ENCODE measurements around the gene CLEC18C. TPM values are rescaled to one million over a fixed set of nuclear protein-coding genes. Genes with fewer than 3 reads are reported as not detected.

The CLEC18C gene
- polyA plus RNA-seq, 3 donors, result 0.65 TPM; not detected in 2

- no peak for TF ChIP-seq CTCF (IDR thresholded peaks at IDR 0.05)
- Histone ChIP-seq H3K36me3 (replicated peaks in 1 of 2; ENCODE audit: control insufficient read depth in 1 of 2, insufficient read depth in 2 of 2, low read length in 2 of 2) (peaks cover 96 to 100% of the 10 kb centered on the region in 2 donors), H3K9ac (ENCODE audit: insufficient read depth, low read length, poor library complexity, severe bottlenecking) (no peak overlapping the region), H3K27ac (ENCODE audit: low read depth in 1 of 2, low read length in 2 of 2) (no peak overlapping the region), H4K20me1 (ENCODE audit: insufficient read depth, low read length) (no peaks in the 10 kb centered on the region), H3K4me2 (replicated peaks; ENCODE audit: extremely low read depth, low read length, poor library complexity, severe bottlenecking) (no peak overlapping the region), H3K79me2 (ENCODE audit: insufficient read depth, low read length) (no peaks in the 10 kb centered on the region), H3K9me3 (replicated peaks in 1 of 2; ENCODE audit: control insufficient read depth in 1 of 2, insufficient read depth in 1 of 2, low read length in 2 of 2) (no peaks in the 10 kb centered on the region), H3K4me3 (replicated peaks in 1 of 3; ENCODE audit: low read depth in 2 of 3, low read length in 3 of 3) (no peak overlapping the region), H2AFZ (ENCODE audit: insufficient read depth, low read depth, low read length, poor library complexity, severe bottlenecking) (no peak overlapping the region), H3K27me3 (ENCODE audit: control insufficient read depth in 2 of 2, insufficient read depth in 2 of 2, low read length in 2 of 2) (no peaks in the 10 kb centered on the region), H3K4me1 (ENCODE audit: control insufficient read depth in 1 of 2, insufficient read depth in 2 of 2, low read length in 2 of 2) (no peaks in the 10 kb centered on the region)
- no peak for DNase-seq
- Mint-ChIP-seq H3K9me3 (peaks cover 0 to 1% (median 0%) of the 10 kb centered on the region in 7 donors), H3K4me3 (no peak overlapping the region), H3K4me1 (no peaks in the 10 kb centered on the region), H3K36me3 (peaks cover 27 to 32% of the 10 kb centered on the region in 2 donors), H3K27me3 (ENCODE audit: low read depth in 3 of 3) (no peaks in the 10 kb centered on the region), H3K27ac (peak overlapping the region in 2 of 7 donors; percentile 4 to 18)
- intact Hi-C loops (cut with micrococcal nuclease), result no loop called here
- WGBS (ENCODE audit: insufficient coverage), result 94% methylated on average over 7 of the region's 8 CpGs
Measured at GRCh38 chr16:70157477-70158260, 15.9 kb upstream of the CLEC18C start.

GRCh38 chr16:70158261-70158939 lies 15.2 kb upstream of the CLEC18C start:
- no peak overlapping the region for H3K9ac ChIP-seq (ENCODE audit: insufficient read depth, low read length, poor library complexity, severe bottlenecking)
- Mint-ChIP-seq H3K4me1 (no peaks in the 10 kb centered on the region), H3K4me3 (no peak overlapping the region), H3K36me3 (peaks cover 20 to 32% of the 10 kb centered on the region in 2 donors), H3K27ac (no peak overlapping the region), H3K9me3 (no peaks in the 10 kb centered on the region), H3K27me3 (ENCODE audit: low read depth in 3 of 3) (no peaks in the 10 kb centered on the region)
- 96% methylated on average over 2 of the region's 7 CpGs for WGBS (ENCODE audit: insufficient coverage)
- no peak for DNase-seq
- H4K20me1 ChIP-seq (ENCODE audit: insufficient read depth, low read length), result no peaks in the 10 kb centered on the region
- no peak overlapping the region for H3K4me2 ChIP-seq (replicated peaks; ENCODE audit: extremely low read depth, low read length, poor library complexity, severe bottlenecking)
- peaks cover 92 to 94% of the 10 kb centered on the region in 2 donors for H3K36me3 ChIP-seq (replicated peaks in 1 of 2; ENCODE audit: control insufficient read depth in 1 of 2, insufficient read depth in 2 of 2, low read length in 2 of 2)
- H2AFZ ChIP-seq (ENCODE audit: insufficient read depth, low read depth, low read length, poor library complexity, severe bottlenecking), result no peak overlapping the region
- H3K4me3 ChIP-seq (replicated peaks in 1 of 3; ENCODE audit: low read depth in 2 of 3, low read length in 3 of 3), result no peak overlapping the region
- H3K27me3 ChIP-seq (ENCODE audit: control insufficient read depth in 2 of 2, insufficient read depth in 2 of 2, low read length in 2 of 2), result no peaks in the 10 kb centered on the region
- H3K9me3 ChIP-seq (replicated peaks in 1 of 2; ENCODE audit: control insufficient read depth in 1 of 2, insufficient read depth in 1 of 2, low read length in 2 of 2), result no peaks in the 10 kb centered on the region
- intact Hi-C loops (cut with micrococcal nuclease), result no loop called here
- no peak for TF ChIP-seq CTCF (IDR thresholded peaks at IDR 0.05)
- no peaks in the 10 kb centered on the region for H3K4me1 ChIP-seq (ENCODE audit: control insufficient read depth in 1 of 2, insufficient read depth in 2 of 2, low read length in 2 of 2)
- no peaks in the 10 kb centered on the region for H3K79me2 ChIP-seq (ENCODE audit: insufficient read depth, low read length)
- no peak overlapping the region for H3K27ac ChIP-seq (ENCODE audit: low read depth in 1 of 2, low read length in 2 of 2)
